ENCODE data around the gene INPP1. TPM values are rescaled to one million over a fixed set of nuclear protein-coding genes. Genes with fewer than 3 reads are reported as not detected.

Gene INPP1
- total RNA-seq, 1 experiment from 2014 or later = 2.3 TPM

GRCh38 chr2:190319555-190320498 lies 23.6 kb upstream of the INPP1 start, which contains the start of gene HIBCH (continued):
- no peak for TF ChIP-seq ZNF532 (CRISPR knock-in tag; IDR thresholded peaks at IDR 0.05; ENCODE audit: borderline replicate concordance)
- TF ChIP-seq ZBTB21 (CRISPR knock-in tag; IDR thresholded peaks at IDR 0.05; ENCODE audit: borderline replicate concordance) = 0 out of 2 replicates have a peak, but pooled peaks have one; percentile 80
- TF ChIP-seq PRDM15 (CRISPR knock-in tag; IDR thresholded peaks at IDR 0.05) = no peak
- peak; percentile 84 for TF ChIP-seq SP1 (CRISPR knock-in tag; conservative IDR thresholded peaks at IDR 0.05)
- TF ChIP-seq ZNF512 (CRISPR knock-in tag; IDR thresholded peaks at IDR 0.05; ENCODE audit: borderline replicate concordance) = no peak
- TF ChIP-seq TCF7 (CRISPR knock-in tag; IDR thresholded peaks at IDR 0.05; ENCODE audit: low read depth) = no peak
- TF ChIP-seq ZNF232 (CRISPR knock-in tag; IDR thresholded peaks at IDR 0.05) = peak; percentile 81; the same call in 1 of the 2 replicates
- no peak for TF ChIP-seq PREB (CRISPR knock-in tag; IDR thresholded peaks at IDR 0.05; ENCODE audit: borderline replicate concordance)
- TF ChIP-seq EMX1 (CRISPR knock-in tag; IDR thresholded peaks at IDR 0.05) = no peak
- no peak for TF ChIP-seq NFYB (CRISPR knock-in tag; conservative IDR thresholded peaks at IDR 0.05; ENCODE audit: low read depth)
- no peak for TF ChIP-seq STAT6 (CRISPR knock-in tag; conservative IDR thresholded peaks at IDR 0.05; ENCODE audit: low read depth)
- TF ChIP-seq ZMAT4 (CRISPR knock-in tag; IDR thresholded peaks at IDR 0.05) = no peak

All from WTC11 (cell line).